ENCODE measurements around the gene NAA40.
"Not testable (repeated sequence)": the region's sequence is repeated elsewhere in the genome, so short reads cannot be mapped to it uniquely, and the experiment has no call there.

NAA40 gene

GRCh38 chr11:63958008-63958407 lies 19.2 kb downstream of the NAA40 start:
- no peak for DNase-seq (ENCODE audit: low read depth, low spot score)
- Histone ChIP-seq H3K9ac (ENCODE audit: insufficient read length) (no peak overlapping the region), H3K27ac (no peak overlapping the region), H3K36me3 (ENCODE audit: insufficient read depth, low read length) (peaks cover 27% of the 10 kb centered on the region), H3K9me3 (ENCODE audit: low read depth, low read length) (no peaks in the 10 kb centered on the region), H3K4me3 (no peak overlapping the region)
- TF ChIP-seq FOXP2 (optimal IDR thresholded peaks at IDR 0.05; ENCODE audit: control extremely low read depth, extremely low read length, insufficient read depth) (no peak), EZH2 (IDR thresholded peaks at IDR 0.05) (no peak), POLR2AphosphoS5 (IDR thresholded peaks at IDR 0.05; ENCODE audit: borderline replicate concordance, low read depth, low read length) (no peak)

GRCh38 chr11:63961608-63962412 lies 23.0 kb downstream of the NAA40 start:
- no peaks in the 10 kb centered on the region for H3K36me3 ChIP-seq (ENCODE audit: insufficient read depth, low read length)
- TF ChIP-seq EZH2 (IDR thresholded peaks at IDR 0.05) (no peak), FOXP2 (optimal IDR thresholded peaks at IDR 0.05; ENCODE audit: control extremely low read depth, extremely low read length, insufficient read depth) (no peak), POLR2AphosphoS5 (IDR thresholded peaks at IDR 0.05; ENCODE audit: borderline replicate concordance, low read depth, low read length) (no peak)
- DNase-seq (ENCODE audit: low read depth, low spot score) = no peak
- H3K9ac ChIP-seq (ENCODE audit: insufficient read length) = no peak overlapping the region
- no peaks in the 10 kb centered on the region for H3K9me3 ChIP-seq (ENCODE audit: low read depth, low read length)
- no peak overlapping the region for H3K4me3 ChIP-seq
- no peak overlapping the region for H3K27ac ChIP-seq

- DNase-seq (ENCODE audit: low read depth, low spot score); H3K36me3 ChIP-seq (ENCODE audit: insufficient read depth, low read length): not testable (repeated sequence)
Observed at GRCh38 chr11:63963895-63964294, 25.1 kb downstream of the NAA40 start.

GRCh38 chr11:63966444-63966843 lies 27.6 kb downstream of the NAA40 start:
- Histone ChIP-seq H3K27ac (no peak overlapping the region), H3K9ac (ENCODE audit: insufficient read length) (no peak overlapping the region), H3K9me3 (ENCODE audit: low read depth, low read length) (no peaks in the 10 kb centered on the region), H3K4me3 (no peak overlapping the region), H3K36me3 (ENCODE audit: insufficient read depth, low read length) (no peaks in the 10 kb centered on the region)
- DNase-seq (ENCODE audit: low read depth, low spot score) = no peak
- TF ChIP-seq EZH2 (IDR thresholded peaks at IDR 0.05) (no peak), POLR2AphosphoS5 (IDR thresholded peaks at IDR 0.05; ENCODE audit: borderline replicate concordance, low read depth, low read length) (no peak), FOXP2 (optimal IDR thresholded peaks at IDR 0.05; ENCODE audit: control extremely low read depth, extremely low read length, insufficient read depth) (no peak)

More at GRCh38 chr11:63963895-63964294, 25.1 kb downstream of the NAA40 start:
- not testable (repeated sequence) for H3K4me3 ChIP-seq; H3K9me3 ChIP-seq (ENCODE audit: low read depth, low read length); H3K9ac ChIP-seq (ENCODE audit: insufficient read length); H3K27ac ChIP-seq

GRCh38 chr11:63969461-63969860 lies 30.7 kb downstream of the NAA40 start:
- Histone ChIP-seq H3K27ac (no peak overlapping the region), H3K36me3 (ENCODE audit: insufficient read depth, low read length) (no peaks in the 10 kb centered on the region), H3K4me3 (no peak overlapping the region), H3K9me3 (ENCODE audit: low read depth, low read length) (no peaks in the 10 kb centered on the region), H3K9ac (ENCODE audit: insufficient read length) (no peak overlapping the region)
- TF ChIP-seq POLR2AphosphoS5 (IDR thresholded peaks at IDR 0.05; ENCODE audit: borderline replicate concordance, low read depth, low read length) (no peak), FOXP2 (optimal IDR thresholded peaks at IDR 0.05; ENCODE audit: control extremely low read depth, extremely low read length, insufficient read depth) (no peak), EZH2 (IDR thresholded peaks at IDR 0.05) (no peak)
- DNase-seq (ENCODE audit: low read depth, low spot score) = no peak

- no peak for DNase-seq (ENCODE audit: low read depth, low spot score)
- Histone ChIP-seq H3K27ac (no peak overlapping the region), H3K9ac (ENCODE audit: insufficient read length) (no peak overlapping the region), H3K36me3 (ENCODE audit: insufficient read depth, low read length) (peaks cover under 1% of the 10 kb centered on the region; the same call in 1 of the 2 replicates), H3K4me3 (no peak overlapping the region), H3K9me3 (ENCODE audit: low read depth, low read length) (no peaks in the 10 kb centered on the region)
- TF ChIP-seq POLR2AphosphoS5 (IDR thresholded peaks at IDR 0.05; ENCODE audit: borderline replicate concordance, low read depth, low read length) = no peak
- no peak for TF ChIP-seq FOXP2 (optimal IDR thresholded peaks at IDR 0.05; ENCODE audit: control extremely low read depth, extremely low read length, insufficient read depth)
- TF ChIP-seq EZH2 (IDR thresholded peaks at IDR 0.05) = no peak
Observed at GRCh38 chr11:63970902-63971301, 32.1 kb downstream of the NAA40 start.

- DNase-seq (ENCODE audit: low read depth, low spot score); H3K9ac ChIP-seq (ENCODE audit: insufficient read length); H3K4me3 ChIP-seq; H3K36me3 ChIP-seq (ENCODE audit: insufficient read depth, low read length); H3K9me3 ChIP-seq (ENCODE audit: low read depth, low read length): not testable (repeated sequence)
- H3K27ac ChIP-seq = peak overlapping the region; percentile 55; the same call in 1 of the 2 replicates
Observed at GRCh38 chr11:63973912-63974258, 35.1 kb downstream of the NAA40 start.

- DNase-seq (ENCODE audit: low read depth, low spot score) = peak; percentile 99
- H3K9me3 ChIP-seq (ENCODE audit: low read depth, low read length) = no peaks in the 10 kb centered on the region
- peaks cover 8% of the 10 kb centered on the region for H3K36me3 ChIP-seq (ENCODE audit: insufficient read depth, low read length)
- H3K9ac ChIP-seq (ENCODE audit: insufficient read length) = peak within 1 kb of the TSS; percentile 100
- peak within 1 kb of the TSS; percentile 98 for H3K4me3 ChIP-seq
- H3K27ac ChIP-seq = peak within 1 kb of the TSS; percentile 96
- TF ChIP-seq EZH2 (IDR thresholded peaks at IDR 0.05) (no peak), POLR2AphosphoS5 (IDR thresholded peaks at IDR 0.05; ENCODE audit: borderline replicate concordance, low read depth, low read length) (peak; percentile 90)
Observed at GRCh38 chr11:63974259-63975143, 35.7 kb downstream of the NAA40 start, which contains the start of gene COX8A. Gene COX8A, plus strand, starts transcription at chr11:63974620. Its CDS starts 61 bp downstream, at chr11:63974681.

Measured in SK-N-MC (cell line).